HG03571 (cell line): ENCODE results near the gene VPS13D.
"Not testable (repeated sequence)": the region's sequence is repeated elsewhere in the genome, so short reads cannot be mapped to it uniquely, and the experiment has no call there.

Experiments used
- ATAC-seq: cut with Tn5 transposase; IDR thresholded peaks from one replicate; pipeline ENCODE4 v1.9.1; 2021; ENCODE audit not compliant: unreplicated experiment

The VPS13D gene

GRCh38 chr1:12462586-12462985 is 232.8 kb downstream of the VPS13D start:
- ATAC-seq, result no peak

- ATAC-seq, result no peak
These were observed 234.2 kb downstream of the VPS13D start for GRCh38 chr1:12464045-12464461.

GRCh38 chr1:12464598-12465056 is 234.8 kb downstream of the VPS13D start:
- ATAC-seq, result no peak

GRCh38 chr1:12465126-12465525 is 235.3 kb downstream of the VPS13D start:
- ATAC-seq, result no peak

GRCh38 chr1:12466816-12467215 is 237.0 kb downstream of the VPS13D start:
- no peak for ATAC-seq

GRCh38 chr1:12467570-12468286 is 237.9 kb downstream of the VPS13D start:
- ATAC-seq, result no peak

- no peak for ATAC-seq
These were observed 238.5 kb downstream of the VPS13D start for GRCh38 chr1:12468323-12468722.

GRCh38 chr1:12469493-12469892 is 239.7 kb downstream of the VPS13D start:
- ATAC-seq, result no peak

- ATAC-seq, result no peak
These were observed 240.2 kb downstream of the VPS13D start for GRCh38 chr1:12469990-12470389.

GRCh38 chr1:12470916-12471315 is 241.1 kb downstream of the VPS13D start:
- not testable (repeated sequence) for ATAC-seq

GRCh38 chr1:12472156-12472797 is 242.4 kb downstream of the VPS13D start:
- ATAC-seq, result no peak

- ATAC-seq, result no peak
These were observed 243.1 kb downstream of the VPS13D start for GRCh38 chr1:12472798-12473551.

GRCh38 chr1:12473596-12474362 is 243.9 kb downstream of the VPS13D start:
- no peak for ATAC-seq

GRCh38 chr1:12475101-12475500 is 245.3 kb downstream of the VPS13D start:
- no peak for ATAC-seq

- ATAC-seq, result no peak
These were observed 245.7 kb downstream of the VPS13D start for GRCh38 chr1:12475530-12475934.

- ATAC-seq, result no peak
These were observed 246.1 kb downstream of the VPS13D start for GRCh38 chr1:12475947-12476346.

GRCh38 chr1:12477314-12477713 is 247.5 kb downstream of the VPS13D start:
- ATAC-seq, result no peak

GRCh38 chr1:12477936-12478611 is 248.2 kb downstream of the VPS13D start:
- ATAC-seq, result no peak

- no peak for ATAC-seq
These were observed 248.8 kb downstream of the VPS13D start for GRCh38 chr1:12478612-12478985.

- ATAC-seq, result no peak
These were observed 249.5 kb downstream of the VPS13D start for GRCh38 chr1:12479311-12479710.

GRCh38 chr1:12480041-12480440 is 250.2 kb downstream of the VPS13D start:
- ATAC-seq, result no peak
